Osteoblast (primary cell): Measurements from ENCODE around the gene LRP3. TPM values are rescaled to one million over a fixed set of nuclear protein-coding genes. Genes with fewer than 3 reads are reported as not detected.

Experiments
- DNase-seq: peaks from one replicate; pipeline ENCODE4 v3.0.0; 2011; ENCODE audit warnings: low spot score, mixed read lengths; ENCODE audit not compliant: insufficient read length; ENCODE audit errors: missing footprints
- H2AFZ ChIP-seq: 2 replicates; pipeline ENCODE4 v1.6.0; 2011; ENCODE audit warnings: mild to moderate bottlenecking, low read length
- H3K27ac ChIP-seq: 2 replicates; pipeline ENCODE4 v1.5.1; 2011; ENCODE audit warnings: mild to moderate bottlenecking, low read depth, low read length, moderate library complexity
- H3K27me3 ChIP-seq: 2 replicates; pipeline ENCODE4 v1.6.0; 2012; ENCODE audit warnings: mild to moderate bottlenecking, control low read depth, inconsistent platforms, low read length, moderate library complexity; ENCODE audit not compliant: insufficient read depth
- H3K36me3 ChIP-seq: 2 replicates; pipeline ENCODE4 v1.5.1; 2011; ENCODE audit warnings: mild to moderate bottlenecking, low read length, control low read depth, moderate library complexity; ENCODE audit not compliant: insufficient read depth
- H3K4me1 ChIP-seq: 2 replicates; pipeline ENCODE4 v1.5.1; 2011; ENCODE audit warnings: mild to moderate bottlenecking, low read length, control low read depth, moderate library complexity; ENCODE audit not compliant: insufficient read depth
- H3K4me2 ChIP-seq: 2 replicates; pipeline ENCODE4 v1.6.0; 2011; ENCODE audit warnings: mild to moderate bottlenecking, low read length; ENCODE audit not compliant: insufficient read depth
- H3K4me3 ChIP-seq: fragments of 200-600 bp; sonication (generic); 3 replicates; pipeline ENCODE4 v1.5.1; 2012; ENCODE audit warnings: mild to moderate bottlenecking, low read length, inconsistent platforms; ENCODE audit not compliant: insufficient read depth
- H3K79me2 ChIP-seq: 2 replicates; pipeline ENCODE4 v1.6.0; 2012; ENCODE audit warnings: mild to moderate bottlenecking, low read length, control low read depth, inconsistent platforms; ENCODE audit not compliant: insufficient read depth
- H3K9me3 ChIP-seq: 2 replicates; pipeline ENCODE4 v1.5.1; 2011; ENCODE audit warnings: low read depth, low read length, control low read depth
- H4K20me1 ChIP-seq: 2 replicates; pipeline ENCODE4 v1.6.0; 2012; ENCODE audit warnings: mild to moderate bottlenecking, low read length, control low read depth; ENCODE audit not compliant: insufficient read depth
- total RNA-seq: library from RNA; depleted of rRNA; stranded (reverse); fragments of >200 nt; gene quantifications from 2 replicates; pipeline ENCODE4 v1.2.3, GENCODE V29; 2012
- TF ChIP-seq, protein P1 (sequence below): IDR thresholded peaks from 2 replicates; pipeline ENCODE4 v1.5.1; 2011; ENCODE audit warnings: mild to moderate bottlenecking, low read depth, low read length, moderate library complexity; ENCODE audit errors: extremely low read depth

LRP3 gene
- total RNA-seq, 1 donor: 38.4 TPM

DNA sequence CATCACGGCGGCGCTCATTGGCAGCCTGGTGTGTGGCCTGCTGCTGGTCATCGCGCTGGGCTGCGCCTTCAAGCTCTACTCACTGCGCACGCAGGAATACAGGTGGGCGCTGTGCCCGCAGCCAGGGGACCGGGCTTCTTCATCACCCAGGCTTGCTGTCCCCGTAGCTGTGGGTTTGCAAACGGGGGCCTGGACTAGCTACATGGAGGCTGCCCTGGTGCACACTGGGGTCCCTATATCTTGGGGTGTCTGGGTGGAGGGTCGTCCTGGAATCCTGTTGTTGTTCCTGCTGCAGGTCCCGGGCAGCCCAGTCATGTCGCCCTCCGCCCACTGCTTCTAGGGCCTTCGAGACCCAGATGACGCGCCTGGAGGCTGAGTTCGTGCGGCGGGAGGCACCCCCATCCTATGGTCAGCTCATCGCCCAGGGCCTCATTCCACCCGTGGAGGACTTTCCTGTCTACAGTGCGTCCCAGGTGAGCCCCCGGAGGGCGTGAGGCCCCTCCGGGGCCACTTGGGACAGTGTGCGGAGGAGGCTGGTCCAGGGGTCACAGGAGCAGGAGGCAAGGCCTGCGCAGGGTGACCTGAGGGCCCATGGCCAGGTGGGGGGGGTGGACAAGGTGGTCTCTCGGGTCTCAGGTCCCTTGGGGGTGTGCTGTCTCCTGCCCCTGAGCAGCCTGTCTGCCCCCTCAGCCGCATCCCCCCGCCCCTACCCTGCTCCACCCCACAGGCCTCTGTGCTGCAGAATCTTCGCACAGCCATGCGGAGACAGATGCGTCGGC, 12.3 kb downstream of the LRP3 start:
- H3K4me2 ChIP-seq: no peak overlapping the region
- no peak overlapping the region for H3K27ac ChIP-seq
- no peaks in the 10 kb centered on the region for H3K79me2 ChIP-seq
- no peaks in the 10 kb centered on the region for H3K9me3 ChIP-seq
- H3K36me3 ChIP-seq: no peaks in the 10 kb centered on the region
- no peaks in the 10 kb centered on the region for H3K4me1 ChIP-seq
- no peak overlapping the region for H3K4me3 ChIP-seq
- peaks cover 3% of the 10 kb centered on the region for H4K20me1 ChIP-seq
- TF ChIP-seq, protein P1, sequence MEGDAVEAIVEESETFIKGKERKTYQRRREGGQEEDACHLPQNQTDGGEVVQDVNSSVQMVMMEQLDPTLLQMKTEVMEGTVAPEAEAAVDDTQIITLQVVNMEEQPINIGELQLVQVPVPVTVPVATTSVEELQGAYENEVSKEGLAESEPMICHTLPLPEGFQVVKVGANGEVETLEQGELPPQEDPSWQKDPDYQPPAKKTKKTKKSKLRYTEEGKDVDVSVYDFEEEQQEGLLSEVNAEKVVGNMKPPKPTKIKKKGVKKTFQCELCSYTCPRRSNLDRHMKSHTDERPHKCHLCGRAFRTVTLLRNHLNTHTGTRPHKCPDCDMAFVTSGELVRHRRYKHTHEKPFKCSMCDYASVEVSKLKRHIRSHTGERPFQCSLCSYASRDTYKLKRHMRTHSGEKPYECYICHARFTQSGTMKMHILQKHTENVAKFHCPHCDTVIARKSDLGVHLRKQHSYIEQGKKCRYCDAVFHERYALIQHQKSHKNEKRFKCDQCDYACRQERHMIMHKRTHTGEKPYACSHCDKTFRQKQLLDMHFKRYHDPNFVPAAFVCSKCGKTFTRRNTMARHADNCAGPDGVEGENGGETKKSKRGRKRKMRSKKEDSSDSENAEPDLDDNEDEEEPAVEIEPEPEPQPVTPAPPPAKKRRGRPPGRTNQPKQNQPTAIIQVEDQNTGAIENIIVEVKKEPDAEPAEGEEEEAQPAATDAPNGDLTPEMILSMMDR: no peak
- no peak overlapping the region for H2AFZ ChIP-seq
- H3K27me3 ChIP-seq: no peaks in the 10 kb centered on the region
- DNase-seq: peak; percentile 86

DNA sequence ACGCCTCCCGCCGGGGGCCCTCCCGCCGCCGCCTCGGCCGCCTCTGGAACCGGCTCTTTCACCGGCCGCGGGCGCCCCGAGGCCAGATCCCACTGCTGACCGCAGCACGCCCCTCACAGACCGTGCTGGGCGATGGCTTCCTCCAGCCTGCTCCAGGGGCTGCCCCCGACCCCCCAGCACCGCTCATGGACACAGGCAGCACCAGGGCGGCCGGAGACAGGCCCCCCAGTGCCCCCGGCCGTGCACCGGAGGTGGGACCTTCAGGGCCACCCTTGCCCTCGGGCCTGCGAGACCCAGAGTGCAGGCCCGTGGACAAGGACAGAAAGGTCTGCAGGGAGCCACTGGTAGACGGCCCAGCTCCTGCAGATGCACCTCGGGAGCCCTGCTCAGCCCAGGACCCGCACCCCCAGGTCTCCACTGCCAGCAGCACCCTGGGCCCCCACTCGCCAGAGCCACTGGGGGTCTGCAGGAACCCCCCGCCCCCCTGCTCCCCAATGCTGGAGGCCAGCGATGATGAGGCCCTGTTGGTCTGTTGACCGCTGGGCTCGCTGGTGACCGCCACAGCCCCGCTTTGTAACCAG, 13.0 kb downstream of the LRP3 start:
- Histone ChIP-seq H3K27ac (no peak overlapping the region), H3K9me3 (no peaks in the 10 kb centered on the region)
- TF ChIP-seq, protein P1: no peak

DNA sequence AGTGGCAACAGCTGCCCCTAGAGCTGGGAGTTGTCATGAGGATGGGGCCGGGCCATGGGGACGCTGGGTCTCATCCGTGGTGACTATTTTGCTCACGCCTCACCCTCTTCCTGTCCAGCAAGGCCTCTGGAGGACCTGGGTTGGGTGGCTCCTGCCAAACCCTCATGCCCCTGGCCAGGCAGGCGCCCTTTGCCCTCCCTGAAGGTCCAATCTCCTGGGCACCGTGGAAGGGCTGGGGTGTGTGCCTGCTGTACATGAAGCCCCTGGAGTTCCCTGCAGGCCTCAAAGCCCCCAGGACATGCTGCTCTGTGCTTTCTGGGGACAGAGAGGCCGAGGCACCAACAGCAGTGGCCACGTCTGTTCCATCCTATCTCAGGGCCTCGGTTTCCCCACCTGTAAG, 13.8 kb downstream of the LRP3 start:
- peaks cover 3% of the 10 kb centered on the region for H4K20me1 ChIP-seq
- H3K4me1 ChIP-seq: no peaks in the 10 kb centered on the region
- no peaks in the 10 kb centered on the region for H3K36me3 ChIP-seq
- H3K4me3 ChIP-seq: no peak overlapping the region
- H3K27me3 ChIP-seq: no peaks in the 10 kb centered on the region
- no peaks in the 10 kb centered on the region for H3K79me2 ChIP-seq
- no peaks in the 10 kb centered on the region for H3K9me3 ChIP-seq
- no peak for DNase-seq
- TF ChIP-seq, protein P1: no peak
- no peak overlapping the region for H3K27ac ChIP-seq
- no peak overlapping the region for H2AFZ ChIP-seq
- H3K4me2 ChIP-seq: no peak overlapping the region

More for the DNA sequence above, 13.0 kb downstream of the LRP3 start:
- Histone ChIP-seq H3K4me1 (no peaks in the 10 kb centered on the region), H3K4me2 (no peak overlapping the region), H3K36me3 (no peaks in the 10 kb centered on the region), H3K4me3 (no peak overlapping the region), H3K27me3 (no peaks in the 10 kb centered on the region), H4K20me1 (peaks cover 3% of the 10 kb centered on the region), H2AFZ (no peak overlapping the region), H3K79me2 (no peaks in the 10 kb centered on the region)
- peak; percentile 63 for DNase-seq

DNA sequence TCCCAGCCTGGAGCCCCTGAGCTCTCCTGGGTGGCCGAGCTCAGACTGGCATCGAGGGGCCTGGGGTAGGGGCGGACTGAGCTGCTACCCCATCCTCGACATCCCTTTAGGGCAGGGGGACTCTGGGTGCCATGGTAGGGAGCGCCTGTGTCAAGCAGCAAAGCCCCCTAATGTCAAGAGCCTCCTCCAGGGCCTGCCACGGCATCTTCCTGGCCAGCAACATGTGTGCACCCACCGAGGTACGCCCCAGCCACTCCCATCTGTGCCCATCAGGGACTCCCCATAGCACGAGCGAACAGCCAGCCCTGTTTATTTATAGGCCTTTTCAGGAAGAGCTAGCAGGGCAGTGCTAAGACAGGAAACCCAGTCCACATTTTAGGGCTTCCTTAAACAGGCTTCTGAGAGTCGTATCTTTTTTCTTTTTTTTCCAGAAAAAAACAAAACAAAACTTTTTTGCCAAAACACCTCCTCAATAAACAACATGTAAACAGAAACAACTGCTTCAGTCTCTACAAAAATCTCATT, 14.3 kb downstream of the LRP3 start:
- no peak overlapping the region for H3K4me2 ChIP-seq
- H3K27me3 ChIP-seq: no peaks in the 10 kb centered on the region
- no peaks in the 10 kb centered on the region for H3K4me1 ChIP-seq
- TF ChIP-seq, protein P1: no peak
- no peak overlapping the region for H3K27ac ChIP-seq
- H3K79me2 ChIP-seq: no peaks in the 10 kb centered on the region
- H3K9me3 ChIP-seq: no peaks in the 10 kb centered on the region
- H2AFZ ChIP-seq: no peak overlapping the region
- no peak overlapping the region for H3K4me3 ChIP-seq
- no peak for DNase-seq
- no peaks in the 10 kb centered on the region for H3K36me3 ChIP-seq
- peaks cover 1% of the 10 kb centered on the region for H4K20me1 ChIP-seq
